ENCODE data around the gene MYO1D. TPM values are rescaled to one million over a fixed set of nuclear protein-coding genes. Genes with fewer than 3 reads are reported as not detected.

MYO1D gene
- total RNA-seq, 1 donor from 2014 or later = 11.9 TPM

- Mint-ChIP-seq H3K36me3 (ENCODE audit: low read depth) (peaks cover 3% of the 10 kb centered on the region), H3K27ac (ENCODE audit: unreplicated experiment) (no peak overlapping the region), H3K4me3 (no peak overlapping the region), H3K4me1 (no peaks in the 10 kb centered on the region), H3K9me3 (no peaks in the 10 kb centered on the region), H3K27me3 (ENCODE audit: low read depth) (no peaks in the 10 kb centered on the region)
- no peak for DNase-seq (ENCODE audit: low read depth, low spot score)
- no peak for TF ChIP-seq CTCF (conservative IDR thresholded peaks at IDR 0.05)
These were observed 102.2 kb downstream of the MYO1D start for GRCh38 chr17:32774695-32775084.

DNA sequence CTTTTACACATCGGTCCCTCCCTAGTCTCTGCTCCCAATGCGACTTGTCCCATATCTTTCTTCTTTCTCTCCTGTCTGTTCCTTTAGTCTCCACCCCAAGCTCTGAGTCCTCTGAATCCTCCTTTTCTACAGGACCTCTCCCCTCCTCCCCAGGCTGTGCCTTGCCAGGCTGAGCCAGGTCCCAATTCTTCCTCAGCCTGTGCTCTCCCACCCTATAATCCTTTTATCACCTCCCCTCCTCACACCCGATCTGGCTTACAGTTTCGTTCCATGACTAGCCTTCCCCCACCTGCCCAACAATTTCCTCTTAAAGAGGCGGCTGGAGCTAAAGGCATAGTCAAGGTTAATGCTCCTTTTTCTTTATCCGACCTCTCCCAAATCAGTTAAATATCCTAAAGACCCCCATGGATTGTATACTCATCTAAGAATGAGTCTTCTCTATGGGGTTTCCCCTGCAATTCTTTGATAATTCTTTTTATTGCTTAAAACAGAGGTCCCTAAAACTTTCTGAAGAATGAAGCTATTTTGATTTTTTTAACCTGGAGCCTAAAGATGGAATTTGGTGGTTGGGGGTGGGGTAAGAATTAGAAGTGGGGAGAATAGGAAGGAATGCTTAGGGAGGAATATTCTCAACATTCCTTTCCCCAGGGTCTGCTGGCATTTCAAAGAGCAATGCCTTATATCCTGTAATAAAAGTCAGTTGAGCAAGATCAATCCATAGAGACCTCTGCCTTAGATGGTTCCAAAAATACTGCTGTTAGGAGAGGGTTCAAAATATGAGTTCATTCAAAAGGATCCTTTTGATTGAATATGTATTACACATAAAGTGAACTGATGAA, 102.8 kb downstream of the MYO1D start:
- no peak for TF ChIP-seq CTCF (conservative IDR thresholded peaks at IDR 0.05)
- no peak for DNase-seq (ENCODE audit: low read depth, low spot score)
- Mint-ChIP-seq H3K4me3 (no peak overlapping the region), H3K9me3 (no peaks in the 10 kb centered on the region), H3K27ac (ENCODE audit: unreplicated experiment) (no peak overlapping the region), H3K27me3 (ENCODE audit: low read depth) (no peaks in the 10 kb centered on the region), H3K36me3 (ENCODE audit: low read depth) (peaks cover 3% of the 10 kb centered on the region), H3K4me1 (no peaks in the 10 kb centered on the region)

- Mint-ChIP-seq H3K4me3 (no peak overlapping the region), H3K4me1 (no peaks in the 10 kb centered on the region), H3K9me3 (no peaks in the 10 kb centered on the region), H3K36me3 (ENCODE audit: low read depth) (peaks cover 3% of the 10 kb centered on the region), H3K27ac (ENCODE audit: unreplicated experiment) (no peak overlapping the region), H3K27me3 (ENCODE audit: low read depth) (no peaks in the 10 kb centered on the region)
- no peak for DNase-seq (ENCODE audit: low read depth, low spot score)
- TF ChIP-seq CTCF (conservative IDR thresholded peaks at IDR 0.05) = no peak
These were observed 104.4 kb downstream of the MYO1D start for GRCh38 chr17:32772453-32773025.

- Mint-ChIP-seq H3K27ac (ENCODE audit: unreplicated experiment) (no peak overlapping the region), H3K36me3 (ENCODE audit: low read depth) (peaks cover 3% of the 10 kb centered on the region), H3K4me1 (no peaks in the 10 kb centered on the region), H3K9me3 (no peaks in the 10 kb centered on the region), H3K27me3 (ENCODE audit: low read depth) (no peaks in the 10 kb centered on the region), H3K4me3 (no peak overlapping the region)
- DNase-seq (ENCODE audit: low read depth, low spot score) = no peak
- no peak for TF ChIP-seq CTCF (conservative IDR thresholded peaks at IDR 0.05)
These were observed 105.5 kb downstream of the MYO1D start for GRCh38 chr17:32771396-32771795.

- Mint-ChIP-seq H3K27ac (ENCODE audit: unreplicated experiment) (no peak overlapping the region), H3K36me3 (ENCODE audit: low read depth) (peaks cover 3% of the 10 kb centered on the region), H3K9me3 (no peaks in the 10 kb centered on the region), H3K4me1 (no peaks in the 10 kb centered on the region), H3K4me3 (no peak overlapping the region), H3K27me3 (ENCODE audit: low read depth) (no peaks in the 10 kb centered on the region)
- peak; percentile 44 for TF ChIP-seq CTCF (conservative IDR thresholded peaks at IDR 0.05)
- no peak for DNase-seq (ENCODE audit: low read depth, low spot score)
These were observed 107.1 kb downstream of the MYO1D start for GRCh38 chr17:32769846-32770245.
